ENCODE measurements around the gene ENTPD5.
"Not testable (repeated sequence)": the region's sequence is repeated elsewhere in the genome, so short reads cannot be mapped to it uniquely, and the experiment has no call there.

The ENTPD5 gene

GRCh38 chr14:73991092-73991491 lies 28.0 kb downstream of the ENTPD5 start:
- no peak for TF ChIP-seq CTCF (IDR thresholded peaks at IDR 0.05; ENCODE audit: low read depth, low read length, missing control alignments)
- H3K4me3 ChIP-seq (replicated peaks; ENCODE audit: low read depth, low read length) = no peak overlapping the region
- DNase-seq (ENCODE audit: extremely low read depth, low read depth) = no peak

- H3K4me3 ChIP-seq (replicated peaks; ENCODE audit: low read depth, low read length); DNase-seq (ENCODE audit: extremely low read depth, low read depth): not testable (repeated sequence)
Measured at GRCh38 chr14:73988656-73989055, 30.4 kb downstream of the ENTPD5 start.

GRCh38 chr14:73988065-73988464 lies 31.0 kb downstream of the ENTPD5 start:
- no peak for TF ChIP-seq CTCF (IDR thresholded peaks at IDR 0.05; ENCODE audit: low read depth, low read length, missing control alignments)
- no peak for DNase-seq (ENCODE audit: extremely low read depth, low read depth)
- no peak overlapping the region for H3K4me3 ChIP-seq (replicated peaks; ENCODE audit: low read depth, low read length)

GRCh38 chr14:73977896-73978295 lies 41.2 kb downstream of the ENTPD5 start:
- TF ChIP-seq CTCF (IDR thresholded peaks at IDR 0.05; ENCODE audit: low read depth, low read length, missing control alignments) = no peak
- no peak overlapping the region for H3K4me3 ChIP-seq (replicated peaks; ENCODE audit: low read depth, low read length)
- no peak for DNase-seq (ENCODE audit: extremely low read depth, low read depth)

GRCh38 chr14:73976125-73976524 lies 43.0 kb downstream of the ENTPD5 start:
- no peak for DNase-seq (ENCODE audit: extremely low read depth, low read depth)
- no peak for TF ChIP-seq CTCF (IDR thresholded peaks at IDR 0.05; ENCODE audit: low read depth, low read length, missing control alignments)

GRCh38 chr14:73973497-73973896 lies 45.6 kb downstream of the ENTPD5 start:
- no peak for TF ChIP-seq CTCF (IDR thresholded peaks at IDR 0.05; ENCODE audit: low read depth, low read length, missing control alignments)
- DNase-seq (ENCODE audit: extremely low read depth, low read depth) = no peak
- no peak overlapping the region for H3K4me3 ChIP-seq (replicated peaks; ENCODE audit: low read depth, low read length)

More at GRCh38 chr14:73976125-73976524, 43.0 kb downstream of the ENTPD5 start:
- H3K4me3 ChIP-seq (replicated peaks; ENCODE audit: low read depth, low read length) = no peak overlapping the region

GRCh38 chr14:73968885-73969284 lies 50.2 kb downstream of the ENTPD5 start:
- no peak for DNase-seq (ENCODE audit: extremely low read depth, low read depth)
- H3K4me3 ChIP-seq (replicated peaks; ENCODE audit: low read depth, low read length) = no peak overlapping the region
- TF ChIP-seq CTCF (IDR thresholded peaks at IDR 0.05; ENCODE audit: low read depth, low read length, missing control alignments) = no peak
